Subcutaneous abdominal adipose tissue (tissue), 5 donors: ENCODE results near the gene TH.

Experiments
- H3K27ac ChIP-seq: one replicate; pipeline ENCODE4 v1.7.0; 2013; ENCODE audit warnings: low read depth, mild to moderate bottlenecking, inconsistent platforms, low read length, moderate library complexity
- H3K27me3 ChIP-seq, 5 donors: one replicate each; pipeline ENCODE4 v1.7.0; 2013; ENCODE audit warnings: low read length in 5 of 5, inconsistent platforms in 1 of 5; ENCODE audit not compliant: control insufficient read depth in 5 of 5, insufficient read depth in 4 of 5
- H3K36me3 ChIP-seq, 5 donors: one replicate each; pipeline ENCODE4 v1.7.0; 2013; ENCODE audit warnings: low read length in 5 of 5; ENCODE audit not compliant: control insufficient read depth in 5 of 5, insufficient read depth in 5 of 5
- H3K4me1 ChIP-seq, 5 donors: one replicate each; pipeline ENCODE4 v1.7.0; 2013; ENCODE audit warnings: low read length in 5 of 5, mild to moderate bottlenecking in 3 of 5, moderate library complexity in 1 of 5; ENCODE audit not compliant: control insufficient read depth in 5 of 5, insufficient read depth in 5 of 5
- H3K4me3 ChIP-seq, 5 donors: one replicate each; pipeline ENCODE4 v1.7.0; 2013; ENCODE audit warnings: low read length in 5 of 5, low read depth in 1 of 5
- H3K9ac ChIP-seq, 5 donors: one replicate each; pipeline ENCODE4 v1.7.0; 2013; ENCODE audit warnings: low read length in 5 of 5, mild to moderate bottlenecking in 4 of 5, moderate library complexity in 3 of 5
- H3K9me3 ChIP-seq, 5 donors: one replicate each; pipeline ENCODE4 v1.7.0; 2013; ENCODE audit warnings: low read length in 5 of 5; ENCODE audit not compliant: control insufficient read depth in 5 of 5
- donor health status: healthy.
- donor health status: healthy.
- donor health status: healthy.
- donor health status: healthy.
- donor health status: healthy.

Gene TH

DNA sequence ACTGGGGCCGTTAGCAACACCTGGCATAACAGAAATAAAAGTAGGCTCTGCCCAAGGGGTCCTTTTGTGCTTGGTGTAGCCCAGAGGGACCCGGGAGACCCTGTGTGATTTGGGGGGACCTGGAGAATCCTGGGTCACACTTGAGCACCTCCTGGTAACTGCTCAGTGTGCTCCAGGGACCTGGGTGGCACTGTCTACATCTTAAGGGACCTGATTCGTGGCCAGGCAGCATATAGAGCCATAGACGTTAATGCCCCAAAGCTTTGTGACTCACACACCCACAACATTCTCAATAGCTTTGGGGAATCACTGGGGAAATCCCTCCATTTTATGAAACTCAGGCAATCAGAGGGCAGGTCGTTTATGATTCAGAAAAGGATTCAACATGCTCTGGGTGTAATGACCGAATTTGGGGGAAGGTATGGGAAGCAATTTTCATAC, 28.8 kb downstream of the TH start:
- H3K27ac ChIP-seq: no peak overlapping the region
- H3K36me3 ChIP-seq: no peaks in the 10 kb centered on the region
- no peak overlapping the region for H3K9ac ChIP-seq
- no peak overlapping the region for H3K4me3 ChIP-seq
- H3K27me3 ChIP-seq: peaks cover 44 to 62% (median 58%) of the 10 kb centered on the region in 5 donors
- no peaks in the 10 kb centered on the region for H3K9me3 ChIP-seq
- peaks cover 0 to 14% (median 6%) of the 10 kb centered on the region in 5 donors for H3K4me1 ChIP-seq

DNA sequence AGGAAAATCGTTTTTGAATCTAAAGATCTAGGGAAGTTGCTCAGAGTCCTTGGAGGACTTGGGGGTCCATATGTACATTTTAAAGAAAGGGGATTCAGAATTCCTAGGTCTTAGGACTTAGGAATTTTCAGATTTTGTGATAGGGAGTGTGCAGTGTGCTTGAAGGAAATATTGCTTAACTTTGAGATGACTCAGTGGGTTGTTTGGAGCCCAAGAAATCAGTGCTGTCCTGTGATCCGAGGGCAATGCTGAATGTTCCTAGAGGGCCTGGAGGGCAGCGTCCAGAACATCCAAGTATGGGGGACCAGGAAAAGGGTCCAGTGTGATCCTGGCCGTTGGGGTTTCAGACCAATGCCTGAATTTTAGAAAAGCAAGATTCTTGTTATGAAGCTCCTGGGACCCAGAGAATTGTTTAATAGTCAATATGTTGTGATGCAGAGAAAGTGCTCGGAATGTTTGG, 29.3 kb downstream of the TH start:
- Histone ChIP-seq H3K9ac (no peak overlapping the region), H3K36me3 (no peaks in the 10 kb centered on the region), H3K27ac (no peak overlapping the region), H3K4me3 (no peak overlapping the region), H3K27me3 (peaks cover 42 to 63% (median 60%) of the 10 kb centered on the region in 5 donors), H3K9me3 (no peaks in the 10 kb centered on the region), H3K4me1 (peaks cover 0 to 19% (median 9%) of the 10 kb centered on the region in 5 donors)

- Histone ChIP-seq H3K4me1 (peaks cover 0 to 32% (median 11%) of the 10 kb centered on the region in 5 donors), H3K27me3 (peaks cover 41 to 65% (median 61%) of the 10 kb centered on the region in 5 donors), H3K9ac (no peak overlapping the region), H3K4me3 (peak overlapping the region in 2 of 5 donors; percentile 14 to 23), H3K36me3 (no peaks in the 10 kb centered on the region), H3K27ac (no peak overlapping the region), H3K9me3 (no peaks in the 10 kb centered on the region)
These were observed 30.9 kb downstream of the TH start for GRCh38 chr11:2140411-2141400.

GRCh38 chr11:2139621-2140337, 31.8 kb downstream of the TH start:
- no peak overlapping the region for H3K9ac ChIP-seq
- H3K27me3 ChIP-seq: peaks cover 33 to 63% (median 55%) of the 10 kb centered on the region in 5 donors
- H3K4me3 ChIP-seq: peak overlapping the region in 2 of 5 donors; percentile 30 to 31
- H3K36me3 ChIP-seq: no peaks in the 10 kb centered on the region
- H3K9me3 ChIP-seq: no peaks in the 10 kb centered on the region
- H3K4me1 ChIP-seq: peaks cover 0 to 34% (median 11%) of the 10 kb centered on the region in 5 donors
- no peak overlapping the region for H3K27ac ChIP-seq

- H3K9ac ChIP-seq: no peak within 1 kb of the TSS
- no peaks in the 10 kb centered on the region for H3K36me3 ChIP-seq
- H3K9me3 ChIP-seq: no peaks in the 10 kb centered on the region
- H3K27me3 ChIP-seq: peaks cover 36 to 66% (median 54%) of the 10 kb centered on the region in 5 donors
- no peak within 1 kb of the TSS for H3K27ac ChIP-seq
- H3K4me1 ChIP-seq: peaks cover 0 to 31% (median 9%) of the 10 kb centered on the region in 5 donors
- H3K4me3 ChIP-seq: peak within 1 kb of the TSS in 4 of 5 donors; percentile 42 to 60 (median 60)
These were observed 32.5 kb downstream of the TH start, which contains the start of gene IGF2 for GRCh38 chr11:2139123-2139521. Gene IGF2, minus strand, starts transcription at chr11:2139389. Its CDS starts 3,866 bp downstream, at chr11:2135523.

GRCh38 chr11:2138431-2139122, 33.0 kb downstream of the TH start:
- Histone ChIP-seq H3K27me3 (peaks cover 39 to 67% (median 56%) of the 10 kb centered on the region in 5 donors), H3K9ac (no peak overlapping the region), H3K4me3 (peak overlapping the region in 4 of 5 donors; percentile 42 to 60 (median 60))

DNA sequence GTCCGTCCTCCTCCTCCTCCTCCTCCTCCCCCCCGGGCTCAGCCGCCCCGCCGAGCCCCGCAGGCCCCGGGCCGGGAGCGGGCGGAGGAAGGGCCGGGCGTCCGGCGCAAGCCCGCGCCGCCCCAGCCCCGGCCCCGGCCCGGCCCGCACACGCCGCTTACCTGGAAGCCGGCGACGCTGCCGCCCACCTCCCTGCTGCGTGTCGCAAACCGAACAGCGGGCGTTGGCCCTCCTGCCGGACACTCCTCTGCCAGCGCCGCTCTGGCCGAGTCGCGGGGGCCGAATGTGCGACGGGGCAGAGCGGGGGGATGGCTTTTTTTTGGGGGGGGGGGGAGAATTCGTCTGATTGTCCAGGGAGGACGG, 33.6 kb downstream of the TH start:
- no peak overlapping the region for H3K9ac ChIP-seq
- no peak overlapping the region for H3K27ac ChIP-seq
- peaks cover 0 to 28% (median 6%) of the 10 kb centered on the region in 5 donors for H3K4me1 ChIP-seq
- peaks cover 44 to 68% (median 55%) of the 10 kb centered on the region in 5 donors for H3K27me3 ChIP-seq
- H3K9me3 ChIP-seq: no peaks in the 10 kb centered on the region
- H3K4me3 ChIP-seq: peak overlapping the region; percentile 37 to 60 (median 59)
- peaks cover 0 to 3% (median 0%) of the 10 kb centered on the region in 5 donors for H3K36me3 ChIP-seq

More at GRCh38 chr11:2138431-2139122, 33.0 kb downstream of the TH start:
- H3K9me3 ChIP-seq: no peaks in the 10 kb centered on the region
- no peak overlapping the region for H3K27ac ChIP-seq
- H3K36me3 ChIP-seq: peaks cover 0 to under 1% (median 0%) of the 10 kb centered on the region in 5 donors
- peaks cover 0 to 26% (median 6%) of the 10 kb centered on the region in 5 donors for H3K4me1 ChIP-seq

DNA sequence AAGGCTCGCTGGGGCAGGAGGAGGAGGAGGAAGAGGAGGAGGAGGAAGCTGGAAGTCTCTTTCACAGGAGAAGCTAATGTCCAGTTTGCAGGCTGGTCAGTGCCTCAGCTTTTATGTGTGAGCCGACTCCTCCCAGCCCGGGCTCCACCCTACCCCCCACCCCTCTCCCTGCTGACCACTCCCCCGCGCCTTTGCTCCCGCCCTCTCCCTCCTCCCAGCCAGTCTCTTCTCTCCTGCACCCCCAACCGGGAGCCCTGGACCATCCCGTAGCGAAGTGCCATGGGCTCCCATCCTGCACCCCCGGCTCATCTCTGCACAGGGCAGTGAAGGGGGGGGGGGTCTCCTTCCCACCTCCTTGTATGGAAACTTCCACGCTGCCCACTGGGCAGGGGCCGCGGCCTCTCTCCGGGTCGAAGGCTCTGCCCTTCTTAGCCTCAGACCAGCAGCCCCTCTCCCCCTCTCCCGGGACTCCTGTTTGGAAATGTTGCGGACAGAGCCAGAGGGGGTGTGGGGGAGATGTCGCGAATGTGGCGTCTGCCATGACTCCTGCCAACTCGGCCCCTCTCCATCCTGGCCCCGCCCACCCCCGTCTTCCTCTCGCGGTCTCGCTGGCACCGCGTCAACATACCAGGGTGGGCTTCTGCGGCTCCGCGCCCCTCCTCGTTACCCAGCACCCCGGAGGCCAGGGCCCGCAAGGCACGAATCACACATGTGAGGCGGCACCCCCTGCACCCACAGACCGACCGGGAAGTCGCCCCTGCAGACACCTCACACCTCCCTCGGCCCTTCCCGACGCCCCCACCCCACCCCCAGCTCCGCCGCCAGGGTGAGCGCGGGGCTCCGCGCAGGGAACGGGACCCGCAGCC, 34.2 kb downstream of the TH start:
- Histone ChIP-seq H3K9ac (peak overlapping the region in 1 of 5 donors; percentile 20), H3K36me3 (peaks cover 0 to 3% (median 0%) of the 10 kb centered on the region in 5 donors), H3K27ac (no peak overlapping the region), H3K27me3 (peaks cover 41 to 67% (median 49%) of the 10 kb centered on the region in 5 donors), H3K4me1 (peaks cover 0 to 28% (median 6%) of the 10 kb centered on the region in 5 donors), H3K4me3 (peak overlapping the region in 4 of 5 donors; percentile 37 to 60 (median 54)), H3K9me3 (no peaks in the 10 kb centered on the region)

DNA sequence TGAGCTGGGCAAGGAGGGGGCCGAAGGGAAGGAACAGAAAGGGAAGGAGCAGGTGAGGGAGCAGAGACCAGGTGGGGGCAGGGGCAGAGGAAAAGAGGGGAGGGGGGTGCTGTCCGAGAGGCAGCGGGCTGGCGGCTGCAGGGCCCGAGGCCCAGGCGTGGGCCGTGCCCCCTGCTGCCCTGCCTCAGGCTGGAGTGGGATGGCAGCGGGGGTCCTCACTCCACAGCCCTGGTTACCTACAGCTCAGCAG, 34.7 kb downstream of the TH start:
- Histone ChIP-seq H3K27ac (no peak overlapping the region), H3K4me1 (peaks cover 0 to 28% (median 6%) of the 10 kb centered on the region in 5 donors), H3K27me3 (peaks cover 43 to 66% (median 46%) of the 10 kb centered on the region in 5 donors), H3K9ac (no peak overlapping the region), H3K36me3 (peaks cover 0 to 3% (median 0%) of the 10 kb centered on the region in 5 donors), H3K9me3 (no peaks in the 10 kb centered on the region), H3K4me3 (peak overlapping the region in 3 of 5 donors; percentile 48 to 60 (median 60))
